ENCODE data around the gene PIPOX.

The PIPOX gene

DNA sequence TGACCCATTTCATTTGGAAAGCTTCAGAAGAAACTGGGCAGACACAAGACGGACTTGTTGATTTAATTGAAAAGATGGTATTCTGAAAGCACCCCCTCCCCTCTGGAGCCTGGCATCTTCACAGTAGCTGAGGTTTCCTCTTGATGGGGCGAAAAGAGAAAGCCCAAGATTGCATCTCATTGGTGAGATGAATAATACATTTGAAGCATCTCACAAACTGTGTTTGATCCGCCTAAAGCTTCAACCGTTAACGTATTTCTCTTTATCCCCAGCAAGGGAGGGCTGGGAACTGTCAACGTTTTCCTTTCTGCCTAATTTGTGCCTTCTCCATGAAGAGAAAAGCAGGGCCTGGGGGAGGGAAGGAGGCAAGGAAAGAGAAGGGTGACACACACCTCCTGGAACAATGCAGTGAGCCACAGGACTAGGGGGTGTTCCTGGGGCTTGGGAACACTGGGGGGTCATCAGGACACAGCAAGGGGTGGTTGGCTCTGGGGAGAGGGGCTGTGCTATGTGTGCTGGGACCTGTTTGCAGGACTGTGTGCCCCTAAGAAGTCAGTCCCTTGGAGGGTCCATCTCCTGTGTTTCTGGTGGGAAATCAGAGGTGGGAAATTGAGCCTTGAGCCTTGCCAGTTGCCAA is 18.5 kb upstream of the PIPOX start:
- no peaks in the 10 kb centered on the region for H3K9me3 ChIP-seq (replicated peaks in 1 of 2; ENCODE audit: control insufficient read depth in 2 of 2, insufficient read depth in 1 of 2, low read depth in 1 of 2, low read length in 2 of 2)
- no peak for DNase-seq (ENCODE audit: low spot score)

DNA sequence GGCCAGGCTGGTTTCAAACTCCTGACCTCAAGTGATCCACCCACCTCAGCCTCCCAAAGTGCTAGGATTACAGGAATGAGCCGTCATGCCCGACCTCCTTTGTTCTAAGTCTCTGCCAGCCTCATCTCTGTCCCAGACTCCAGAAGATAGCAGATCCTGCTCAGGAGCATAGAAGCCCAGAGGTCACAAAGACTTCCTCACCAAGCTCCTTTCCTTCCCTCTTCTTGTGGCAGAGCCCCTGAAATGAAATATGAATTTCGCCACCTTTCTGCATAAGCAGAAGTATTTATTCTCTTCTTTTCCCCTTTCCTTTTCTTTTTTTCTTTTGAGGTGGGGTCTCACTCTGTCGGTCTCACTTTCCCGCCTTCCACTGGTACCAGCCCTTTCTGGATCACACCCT is 11.5 kb upstream of the PIPOX start:
- DNase-seq (ENCODE audit: low spot score): no peak
- Histone ChIP-seq H3K4ac (ENCODE audit: low read length) (no peak overlapping the region), H3K36me3 (replicated peaks in 1 of 2; ENCODE audit: control insufficient read depth in 2 of 2, insufficient read depth in 2 of 2, low read length in 2 of 2) (no peaks in the 10 kb centered on the region), H2BK120ac (ENCODE audit: low read depth, low read length) (no peak overlapping the region), H2AFZ (ENCODE audit: low read length) (no peak overlapping the region), H2BK15ac (ENCODE audit: low read length) (no peak overlapping the region), H3K23ac (ENCODE audit: low read depth, low read length, poor library complexity) (no peak overlapping the region), H3K9me3 (replicated peaks in 1 of 2; ENCODE audit: control insufficient read depth in 2 of 2, insufficient read depth in 1 of 2, low read depth in 1 of 2, low read length in 2 of 2) (peaks cover 9 to 32% of the 10 kb centered on the region in 2 donors), H2BK5ac (ENCODE audit: low read length) (no peak overlapping the region), H3K18ac (ENCODE audit: low read length) (no peak overlapping the region), H3K14ac (ENCODE audit: low read length) (no peak overlapping the region), H3K4me2 (ENCODE audit: insufficient read depth, low read length, poor library complexity, severe bottlenecking) (no peak overlapping the region), H3K27ac (replicated peaks; ENCODE audit: low read length) (no peak overlapping the region), H4K8ac (ENCODE audit: low read depth, low read length) (no peak overlapping the region), H3K79me1 (ENCODE audit: low read depth, low read length) (no peaks in the 10 kb centered on the region), H3K4me1 (ENCODE audit: control insufficient read depth in 2 of 2, insufficient read depth in 1 of 2, low read depth in 1 of 2, low read length in 2 of 2) (peaks cover 16 to 17% of the 10 kb centered on the region in 2 donors), H3K9ac (ENCODE audit: low read depth, low read length, poor library complexity) (no peak overlapping the region), H4K91ac (ENCODE audit: low read depth, low read length, poor library complexity) (no peak overlapping the region), H3K27me3 (ENCODE audit: control insufficient read depth in 3 of 3, insufficient read depth in 3 of 3, low read depth in 1 of 3, low read length in 3 of 3) (no peaks in the 10 kb centered on the region), H3K4me3 (ENCODE audit: low read length in 2 of 2) (no peak overlapping the region), H2BK12ac (ENCODE audit: low read length) (no peak overlapping the region), H2AK5ac (ENCODE audit: low read depth, low read length) (no peak overlapping the region)
- no CpG with 5 or more reads among the region's 5 CpGs for WGBS, 2 donors (ENCODE audit: extremely low coverage in 2 of 2, insufficient read length in 2 of 2, insufficient replicate concordance in 1 of 2)

More for the DNA sequence above, 18.5 kb upstream of the PIPOX start:
- WGBS, 2 donors (ENCODE audit: extremely low coverage in 2 of 2, insufficient read length in 2 of 2, insufficient replicate concordance in 1 of 2): no CpG with 5 or more reads among the region's 6 CpGs
- Histone ChIP-seq H3K4me2 (ENCODE audit: insufficient read depth, low read length, poor library complexity, severe bottlenecking) (no peak overlapping the region), H2BK15ac (ENCODE audit: low read length) (no peak overlapping the region), H3K4me1 (ENCODE audit: control insufficient read depth in 2 of 2, insufficient read depth in 1 of 2, low read depth in 1 of 2, low read length in 2 of 2) (peaks cover 16% of the 10 kb centered on the region in 2 donors), H3K4ac (ENCODE audit: low read length) (no peak overlapping the region), H3K18ac (ENCODE audit: low read length) (no peak overlapping the region), H3K27me3 (ENCODE audit: control insufficient read depth in 3 of 3, insufficient read depth in 3 of 3, low read depth in 1 of 3, low read length in 3 of 3) (no peaks in the 10 kb centered on the region), H3K79me1 (ENCODE audit: low read depth, low read length) (no peaks in the 10 kb centered on the region), H3K4me3 (ENCODE audit: low read length in 2 of 2) (no peak overlapping the region), H3K36me3 (replicated peaks in 1 of 2; ENCODE audit: control insufficient read depth in 2 of 2, insufficient read depth in 2 of 2, low read length in 2 of 2) (no peaks in the 10 kb centered on the region), H2BK5ac (ENCODE audit: low read length) (no peak overlapping the region), H4K91ac (ENCODE audit: low read depth, low read length, poor library complexity) (no peak overlapping the region), H2BK12ac (ENCODE audit: low read length) (no peak overlapping the region), H2AFZ (ENCODE audit: low read length) (no peak overlapping the region), H3K23ac (ENCODE audit: low read depth, low read length, poor library complexity) (no peak overlapping the region), H2BK120ac (ENCODE audit: low read depth, low read length) (no peak overlapping the region), H3K27ac (replicated peaks; ENCODE audit: low read length) (no peak overlapping the region), H3K14ac (ENCODE audit: low read length) (no peak overlapping the region), H4K8ac (ENCODE audit: low read depth, low read length) (no peak overlapping the region), H3K9ac (ENCODE audit: low read depth, low read length, poor library complexity) (no peak overlapping the region), H2AK5ac (ENCODE audit: low read depth, low read length) (no peak overlapping the region)

DNA sequence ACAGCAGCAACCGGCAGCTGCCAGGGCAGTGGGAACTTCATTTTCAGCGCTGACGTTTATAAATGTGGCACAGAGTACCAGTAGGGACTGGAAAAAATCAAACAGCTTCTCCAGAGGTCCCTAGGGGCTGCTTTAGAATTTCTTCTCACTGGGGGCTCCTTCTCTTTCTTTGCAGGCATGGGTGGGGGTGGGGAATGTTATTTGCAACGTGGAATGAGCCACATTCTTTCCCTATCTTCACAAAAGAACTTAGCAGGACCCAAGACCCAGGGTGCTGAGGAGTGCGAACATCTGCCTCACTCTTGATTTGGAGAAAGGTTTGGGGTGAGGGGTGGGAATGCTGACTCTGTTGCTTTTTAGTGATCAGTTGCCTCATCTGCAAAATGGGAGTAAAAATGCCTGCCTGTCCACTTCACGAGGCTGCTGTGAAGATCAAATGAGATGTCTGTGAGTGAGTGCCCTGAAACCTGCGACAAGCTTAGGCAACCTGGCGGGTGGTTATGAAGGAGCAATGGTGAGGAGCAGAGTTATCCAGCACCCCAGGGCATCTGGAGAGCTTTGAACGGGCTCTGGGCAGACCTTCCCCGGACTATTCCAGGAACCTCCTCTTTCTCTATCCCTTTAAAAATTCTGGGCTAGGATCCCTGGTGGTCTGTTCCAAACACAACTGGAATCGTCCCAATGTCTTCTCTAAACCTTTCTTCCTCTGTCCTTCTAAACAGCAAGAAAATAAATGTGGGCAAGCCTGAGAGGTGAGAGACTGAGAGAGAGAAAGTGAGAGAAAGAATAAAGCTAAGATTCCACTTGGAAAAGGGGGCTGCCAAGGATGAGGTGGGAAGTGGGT is 10.7 kb upstream of the PIPOX start:
- Histone ChIP-seq H3K4me2 (ENCODE audit: insufficient read depth, low read length, poor library complexity, severe bottlenecking) (no peak overlapping the region), H2AFZ (ENCODE audit: low read length) (no peak overlapping the region), H2BK5ac (ENCODE audit: low read length) (no peak overlapping the region), H3K36me3 (replicated peaks in 1 of 2; ENCODE audit: control insufficient read depth in 2 of 2, insufficient read depth in 2 of 2, low read length in 2 of 2) (no peaks in the 10 kb centered on the region), H4K91ac (ENCODE audit: low read depth, low read length, poor library complexity) (no peak overlapping the region), H2BK12ac (ENCODE audit: low read length) (no peak overlapping the region), H2AK5ac (ENCODE audit: low read depth, low read length) (no peak overlapping the region), H4K8ac (ENCODE audit: low read depth, low read length) (no peak overlapping the region), H3K9ac (ENCODE audit: low read depth, low read length, poor library complexity) (no peak overlapping the region), H3K27ac (replicated peaks; ENCODE audit: low read length) (no peak overlapping the region), H3K4me1 (ENCODE audit: control insufficient read depth in 2 of 2, insufficient read depth in 1 of 2, low read depth in 1 of 2, low read length in 2 of 2) (peaks cover 13 to 18% of the 10 kb centered on the region in 2 donors), H3K9me3 (replicated peaks in 1 of 2; ENCODE audit: control insufficient read depth in 2 of 2, insufficient read depth in 1 of 2, low read depth in 1 of 2, low read length in 2 of 2) (peaks cover 10 to 32% of the 10 kb centered on the region in 2 donors), H2BK120ac (ENCODE audit: low read depth, low read length) (no peak overlapping the region), H2BK15ac (ENCODE audit: low read length) (no peak overlapping the region), H3K4me3 (ENCODE audit: low read length in 2 of 2) (no peak overlapping the region), H3K14ac (ENCODE audit: low read length) (no peak overlapping the region), H3K23ac (ENCODE audit: low read depth, low read length, poor library complexity) (no peak overlapping the region), H3K4ac (ENCODE audit: low read length) (no peak overlapping the region), H3K79me1 (ENCODE audit: low read depth, low read length) (no peaks in the 10 kb centered on the region), H3K27me3 (ENCODE audit: control insufficient read depth in 3 of 3, insufficient read depth in 3 of 3, low read depth in 1 of 3, low read length in 3 of 3) (no peaks in the 10 kb centered on the region), H3K18ac (ENCODE audit: low read length) (peak overlapping the region; percentile 2)
- no CpG with 5 or more reads among the region's 11 CpGs for WGBS, 2 donors (ENCODE audit: extremely low coverage in 2 of 2, insufficient read length in 2 of 2, insufficient replicate concordance in 1 of 2)
- DNase-seq (ENCODE audit: low spot score): no peak

DNA sequence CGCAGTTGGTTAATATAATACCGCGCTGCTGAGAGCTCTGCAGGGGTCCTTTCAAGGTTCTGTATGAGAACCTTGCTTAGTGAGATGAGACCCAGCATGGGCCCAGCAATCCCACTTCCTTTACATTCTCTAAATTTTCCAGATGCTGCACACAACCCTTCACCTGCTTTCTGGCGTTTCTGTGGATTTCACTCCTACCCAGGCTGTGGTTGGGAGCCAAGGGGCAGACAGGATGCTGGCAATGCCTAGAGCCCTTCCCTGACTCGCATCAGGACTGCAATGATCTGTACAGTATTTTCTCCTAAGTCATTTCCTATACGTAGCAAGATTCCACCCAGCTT is 10.1 kb upstream of the PIPOX start:
- no peak overlapping the region for H4K91ac ChIP-seq (ENCODE audit: low read depth, low read length, poor library complexity)
- DNase-seq (ENCODE audit: low spot score): no peak
- no peak overlapping the region for H2BK5ac ChIP-seq (ENCODE audit: low read length)
- no peak overlapping the region for H3K14ac ChIP-seq (ENCODE audit: low read length)
- H2BK12ac ChIP-seq (ENCODE audit: low read length): no peak overlapping the region
- WGBS, 2 donors (ENCODE audit: extremely low coverage in 2 of 2, insufficient read length in 2 of 2, insufficient replicate concordance in 1 of 2): no CpG with 5 or more reads among the region's 6 CpGs
- H2AK5ac ChIP-seq (ENCODE audit: low read depth, low read length): no peak overlapping the region
- H3K23ac ChIP-seq (ENCODE audit: low read depth, low read length, poor library complexity): no peak overlapping the region
- H3K4me1 ChIP-seq (ENCODE audit: control insufficient read depth in 2 of 2, insufficient read depth in 1 of 2, low read depth in 1 of 2, low read length in 2 of 2): peaks cover 9 to 19% of the 10 kb centered on the region in 2 donors
- no peaks in the 10 kb centered on the region for H3K27me3 ChIP-seq (ENCODE audit: control insufficient read depth in 3 of 3, insufficient read depth in 3 of 3, low read depth in 1 of 3, low read length in 3 of 3)
- no peaks in the 10 kb centered on the region for H3K36me3 ChIP-seq (replicated peaks in 1 of 2; ENCODE audit: control insufficient read depth in 2 of 2, insufficient read depth in 2 of 2, low read length in 2 of 2)
- H3K79me1 ChIP-seq (ENCODE audit: low read depth, low read length): no peaks in the 10 kb centered on the region
- H4K8ac ChIP-seq (ENCODE audit: low read depth, low read length): no peak overlapping the region
- H3K4me2 ChIP-seq (ENCODE audit: insufficient read depth, low read length, poor library complexity, severe bottlenecking): no peak overlapping the region
- H3K9ac ChIP-seq (ENCODE audit: low read depth, low read length, poor library complexity): no peak overlapping the region
- no peak overlapping the region for H3K18ac ChIP-seq (ENCODE audit: low read length)
- peaks cover 10 to 32% of the 10 kb centered on the region in 2 donors for H3K9me3 ChIP-seq (replicated peaks in 1 of 2; ENCODE audit: control insufficient read depth in 2 of 2, insufficient read depth in 1 of 2, low read depth in 1 of 2, low read length in 2 of 2)
- H2AFZ ChIP-seq (ENCODE audit: low read length): no peak overlapping the region
- no peak overlapping the region for H3K27ac ChIP-seq (replicated peaks; ENCODE audit: low read length)
- no peak overlapping the region for H2BK15ac ChIP-seq (ENCODE audit: low read length)
- no peak overlapping the region for H3K4ac ChIP-seq (ENCODE audit: low read length)
- H3K4me3 ChIP-seq (ENCODE audit: low read length in 2 of 2): no peak overlapping the region
- no peak overlapping the region for H2BK120ac ChIP-seq (ENCODE audit: low read depth, low read length)

Data from neuronal stem cell (in vitro differentiated cells).